Measurements from ENCODE around the gene GMDS.

The GMDS gene

DNA sequence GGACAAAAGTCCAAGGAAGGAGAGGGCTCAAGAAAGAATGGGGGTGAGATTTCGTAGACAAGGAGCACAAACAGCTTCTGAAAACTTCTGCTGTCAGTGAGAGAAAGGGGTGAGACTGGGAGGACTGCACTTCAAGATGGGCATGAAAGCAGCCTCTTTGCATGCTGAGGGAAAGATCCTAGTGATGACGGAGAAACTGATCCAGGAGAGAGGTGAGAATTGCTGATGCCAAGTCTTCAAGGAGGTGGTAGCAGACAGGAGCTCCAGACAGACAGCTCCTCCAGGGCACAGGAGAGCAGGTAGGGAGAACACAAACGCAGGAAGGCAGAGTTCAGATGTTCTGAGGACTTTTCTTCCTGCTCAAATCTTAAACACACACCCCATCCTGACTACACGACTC, 303.9 kb downstream of the GMDS start:
- DNase-seq (ENCODE audit: insufficient read length) (no peak), FAIRE-seq (no peak)
- no peak for TF ChIP-seq TAF1 (IDR thresholded peaks at IDR 0.05; ENCODE audit: borderline replicate concordance, low read depth, low read length)
- TF ChIP-seq POLR2AphosphoS5 (IDR thresholded peaks at IDR 0.05; ENCODE audit: low read depth, low read length): no peak
- no peak for TF ChIP-seq POLR2A (IDR thresholded peaks at IDR 0.05; ENCODE audit: low read depth, low read length)

DNA sequence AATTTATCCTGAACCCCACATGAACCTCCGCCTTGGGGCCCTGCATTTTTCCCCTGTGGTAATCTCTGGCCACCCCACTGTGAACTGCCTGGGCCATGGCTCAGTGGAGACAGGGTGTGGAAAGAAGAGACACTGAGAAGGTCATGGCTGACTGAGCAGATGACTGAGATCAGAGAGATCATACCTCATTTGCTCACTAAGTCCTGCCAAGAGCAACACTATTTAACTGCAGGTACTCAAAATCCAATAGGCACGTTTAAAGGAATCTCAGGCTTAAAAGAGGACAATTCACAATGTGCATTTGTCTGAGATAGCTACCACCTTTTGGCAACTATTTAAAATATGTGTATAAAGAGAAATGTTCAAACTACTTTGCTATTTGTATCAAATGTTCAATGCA, 305.0 kb downstream of the GMDS start:
- FAIRE-seq (no peak), DNase-seq (ENCODE audit: insufficient read length) (peak; percentile 11)
- TF ChIP-seq POLR2A (IDR thresholded peaks at IDR 0.05; ENCODE audit: low read depth, low read length) (no peak), POLR2AphosphoS5 (IDR thresholded peaks at IDR 0.05; ENCODE audit: low read depth, low read length) (no peak), TAF1 (IDR thresholded peaks at IDR 0.05; ENCODE audit: borderline replicate concordance, low read depth, low read length) (no peak)

DNA sequence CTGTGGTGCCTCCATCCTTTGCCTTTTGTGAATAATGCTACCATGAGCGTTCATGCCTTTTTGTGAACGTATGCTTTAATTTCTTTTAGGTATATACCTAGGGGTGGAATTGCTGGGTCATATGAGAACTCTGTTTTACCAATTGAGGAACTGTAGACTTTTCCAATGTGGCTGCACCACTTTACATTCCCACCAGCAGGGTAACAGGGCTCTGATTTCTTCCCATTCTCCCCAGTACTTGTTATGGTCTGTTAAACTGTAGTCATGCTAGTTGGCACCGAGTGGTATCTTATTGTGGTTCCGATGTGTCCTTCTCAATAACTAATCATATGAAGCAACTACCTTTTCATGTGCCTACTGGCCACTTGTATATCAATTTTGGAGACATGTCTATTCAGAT, 312.1 kb downstream of the GMDS start:
- no peak for FAIRE-seq
- no peak for TF ChIP-seq POLR2A (IDR thresholded peaks at IDR 0.05; ENCODE audit: low read depth, low read length)
- no peak for TF ChIP-seq POLR2AphosphoS5 (IDR thresholded peaks at IDR 0.05; ENCODE audit: low read depth, low read length)
- TF ChIP-seq TAF1 (IDR thresholded peaks at IDR 0.05; ENCODE audit: borderline replicate concordance, low read depth, low read length): no peak
- no peak for DNase-seq (ENCODE audit: insufficient read length)

DNA sequence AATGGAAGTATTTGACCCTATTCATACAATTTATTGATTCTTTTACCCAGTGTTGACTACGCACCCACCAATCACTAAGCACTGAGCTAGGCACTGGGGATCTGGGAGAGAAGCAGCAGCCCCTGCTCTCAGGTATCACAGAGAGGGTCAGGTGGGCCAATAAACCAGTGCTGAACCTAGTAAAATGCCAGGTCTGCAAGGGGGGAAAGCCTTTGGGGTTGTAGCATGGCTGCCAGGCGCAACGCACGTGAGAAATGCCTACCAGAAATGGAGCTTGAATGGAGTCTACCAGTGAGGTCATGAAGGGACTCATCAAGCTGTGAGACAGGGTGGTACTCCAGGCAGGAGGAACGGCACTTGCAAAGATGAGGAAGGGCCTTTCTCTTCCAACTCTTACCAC, 313.6 kb downstream of the GMDS start:
- no peak for TF ChIP-seq POLR2A (IDR thresholded peaks at IDR 0.05; ENCODE audit: low read depth, low read length)
- no peak for TF ChIP-seq TAF1 (IDR thresholded peaks at IDR 0.05; ENCODE audit: borderline replicate concordance, low read depth, low read length)
- TF ChIP-seq POLR2AphosphoS5 (IDR thresholded peaks at IDR 0.05; ENCODE audit: low read depth, low read length): no peak
- FAIRE-seq (no peak), DNase-seq (ENCODE audit: insufficient read length) (no peak)

DNA sequence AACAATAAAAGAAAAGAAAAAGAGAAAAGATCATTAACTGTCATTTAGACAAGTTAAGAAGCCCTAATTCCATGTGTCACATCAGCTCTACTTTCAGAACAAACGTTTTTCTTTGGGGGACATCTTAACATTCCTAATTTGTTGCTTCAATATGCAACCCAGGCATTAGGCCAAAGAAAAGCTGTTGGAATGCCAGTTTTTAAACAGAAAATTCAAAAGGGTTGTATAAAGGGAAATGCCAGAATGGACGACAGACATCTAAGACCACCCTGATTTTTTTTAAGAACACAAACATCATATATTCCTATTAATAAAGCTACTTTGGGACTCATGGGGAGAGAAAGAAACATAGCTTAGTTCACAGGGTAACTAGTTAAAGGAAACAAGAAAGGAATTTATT, 315.0 kb downstream of the GMDS start:
- TF ChIP-seq POLR2A (IDR thresholded peaks at IDR 0.05; ENCODE audit: low read depth, low read length): no peak
- TF ChIP-seq TAF1 (IDR thresholded peaks at IDR 0.05; ENCODE audit: borderline replicate concordance, low read depth, low read length): no peak
- no peak for TF ChIP-seq POLR2AphosphoS5 (IDR thresholded peaks at IDR 0.05; ENCODE audit: low read depth, low read length)
- no peak for DNase-seq (ENCODE audit: insufficient read length)
- no peak for FAIRE-seq

DNA sequence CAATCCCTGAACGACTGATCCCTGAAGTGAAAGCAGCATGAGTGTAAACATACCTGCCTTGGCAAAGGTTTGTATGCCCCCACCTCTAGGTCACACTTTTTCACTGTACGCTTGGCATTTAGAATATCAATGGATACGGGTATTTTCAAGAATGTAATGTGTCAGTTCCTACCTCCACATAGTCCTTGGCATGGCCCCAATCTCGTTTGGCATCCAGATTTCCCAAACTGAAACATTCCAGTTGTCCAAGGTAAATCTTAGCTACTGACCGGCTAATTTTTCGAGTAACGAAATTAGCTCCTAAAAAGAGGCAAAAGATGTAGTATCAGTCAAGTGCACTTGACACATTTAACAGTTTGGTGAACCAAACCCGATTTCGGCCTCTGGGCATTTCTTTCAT, 315.5 kb downstream of the GMDS start:
- DNase-seq (ENCODE audit: insufficient read length): no peak
- no peak for TF ChIP-seq TAF1 (IDR thresholded peaks at IDR 0.05; ENCODE audit: borderline replicate concordance, low read depth, low read length)
- no peak for TF ChIP-seq POLR2A (IDR thresholded peaks at IDR 0.05; ENCODE audit: low read depth, low read length)
- no peak for TF ChIP-seq POLR2AphosphoS5 (IDR thresholded peaks at IDR 0.05; ENCODE audit: low read depth, low read length)
- FAIRE-seq: no peak

DNA sequence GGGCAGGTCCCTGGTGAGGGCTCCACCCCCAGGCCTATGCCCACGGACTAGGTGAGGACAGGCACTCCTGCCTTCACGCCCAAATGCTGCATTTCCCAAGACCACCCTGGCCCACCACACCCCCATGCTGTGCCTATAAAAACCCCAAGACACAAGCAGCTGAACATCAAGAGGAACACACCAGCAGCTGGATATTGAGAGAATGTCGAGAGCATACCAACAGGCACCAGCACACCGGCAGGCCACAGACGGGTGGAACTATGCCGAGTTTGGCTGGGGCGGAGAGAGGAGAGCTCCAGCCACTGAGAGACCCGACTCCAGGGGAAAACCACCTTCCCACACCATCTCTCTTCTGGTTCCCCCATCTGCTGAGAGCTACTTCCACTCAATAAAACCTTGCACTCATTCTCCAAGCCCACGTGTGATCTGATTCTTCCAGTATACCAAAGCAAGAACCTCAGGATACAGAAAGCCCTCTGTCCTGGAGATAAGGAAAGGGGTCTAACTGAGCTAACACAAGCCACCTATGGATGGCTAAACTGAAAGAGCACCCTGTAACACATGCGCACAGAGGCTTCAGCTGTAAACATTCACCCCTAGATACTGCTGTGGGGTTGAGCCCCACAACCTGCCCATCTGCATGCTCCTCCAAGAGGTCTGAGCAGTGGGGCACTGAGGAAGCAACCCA, 319.5 kb downstream of the GMDS start:
- DNase-seq (ENCODE audit: insufficient read length) (no peak), FAIRE-seq (no peak)
- no peak for TF ChIP-seq POLR2A (IDR thresholded peaks at IDR 0.05; ENCODE audit: low read depth, low read length)
- TF ChIP-seq POLR2AphosphoS5 (IDR thresholded peaks at IDR 0.05; ENCODE audit: low read depth, low read length): no peak
- TF ChIP-seq TAF1 (IDR thresholded peaks at IDR 0.05; ENCODE audit: borderline replicate concordance, low read depth, low read length): no peak

DNA sequence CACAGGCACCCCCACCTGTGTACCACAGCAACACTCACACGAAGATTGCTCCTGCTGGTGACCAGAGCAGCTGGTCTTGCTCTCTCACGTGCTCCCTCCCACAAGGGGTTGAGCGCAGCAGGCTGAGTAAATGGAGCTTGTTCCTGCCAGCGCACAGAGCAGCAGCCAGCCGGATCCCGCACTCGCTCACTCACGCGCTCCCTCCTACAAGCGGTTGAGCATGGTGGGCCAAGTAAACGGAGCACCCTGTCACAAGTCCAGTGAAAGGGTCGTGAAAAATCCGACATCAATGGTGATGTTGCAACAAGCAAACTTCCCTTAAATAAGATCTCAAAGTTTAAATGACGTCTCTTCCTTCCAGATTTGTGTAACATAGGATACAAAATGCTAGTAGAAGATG, 322.0 kb downstream of the GMDS start:
- no peak for TF ChIP-seq POLR2A (IDR thresholded peaks at IDR 0.05; ENCODE audit: low read depth, low read length)
- TF ChIP-seq POLR2AphosphoS5 (IDR thresholded peaks at IDR 0.05; ENCODE audit: low read depth, low read length): no peak
- TF ChIP-seq TAF1 (IDR thresholded peaks at IDR 0.05; ENCODE audit: borderline replicate concordance, low read depth, low read length): no peak
- DNase-seq (ENCODE audit: insufficient read length) (no peak), FAIRE-seq (no peak)

DNA sequence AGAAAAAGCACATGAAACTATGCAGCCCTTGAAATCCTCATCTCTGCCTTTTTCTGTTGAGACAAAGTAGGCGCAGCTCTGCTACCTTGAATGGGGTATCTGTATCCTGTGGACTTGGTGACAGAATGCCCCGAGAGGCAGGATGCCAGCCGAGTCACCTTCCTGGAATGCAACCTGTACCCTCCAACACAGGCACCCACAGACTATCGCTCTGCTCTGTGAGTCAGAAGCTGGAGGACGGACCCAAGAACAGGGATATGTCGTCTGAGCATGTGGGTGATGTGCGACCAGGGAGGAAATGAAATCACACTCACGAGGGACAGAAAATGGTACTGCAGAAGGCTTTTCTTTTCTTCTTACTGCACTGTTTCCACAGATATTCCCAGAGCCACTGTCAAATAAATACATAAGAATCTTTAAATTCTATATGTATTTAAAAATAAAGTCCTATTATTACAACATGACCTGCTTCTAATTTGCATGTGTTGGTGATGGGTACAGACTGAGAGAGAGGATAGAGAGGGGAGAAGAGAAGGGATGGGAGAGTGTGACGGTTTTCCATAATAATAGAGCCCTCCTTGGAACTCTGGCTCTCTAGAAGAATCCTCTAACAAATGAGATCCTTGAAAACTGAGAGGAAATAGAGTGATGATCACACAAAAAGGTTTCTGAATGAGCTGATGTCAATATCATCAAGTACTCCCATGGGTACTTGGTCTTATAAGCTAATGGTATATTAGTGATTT, 327.6 kb downstream of the GMDS start:
- DNase-seq (ENCODE audit: insufficient read length) (no peak), FAIRE-seq (no peak)
- TF ChIP-seq POLR2A (IDR thresholded peaks at IDR 0.05; ENCODE audit: low read depth, low read length) (no peak), TAF1 (IDR thresholded peaks at IDR 0.05; ENCODE audit: borderline replicate concordance, low read depth, low read length) (no peak), POLR2AphosphoS5 (IDR thresholded peaks at IDR 0.05; ENCODE audit: low read depth, low read length) (no peak)

DNA sequence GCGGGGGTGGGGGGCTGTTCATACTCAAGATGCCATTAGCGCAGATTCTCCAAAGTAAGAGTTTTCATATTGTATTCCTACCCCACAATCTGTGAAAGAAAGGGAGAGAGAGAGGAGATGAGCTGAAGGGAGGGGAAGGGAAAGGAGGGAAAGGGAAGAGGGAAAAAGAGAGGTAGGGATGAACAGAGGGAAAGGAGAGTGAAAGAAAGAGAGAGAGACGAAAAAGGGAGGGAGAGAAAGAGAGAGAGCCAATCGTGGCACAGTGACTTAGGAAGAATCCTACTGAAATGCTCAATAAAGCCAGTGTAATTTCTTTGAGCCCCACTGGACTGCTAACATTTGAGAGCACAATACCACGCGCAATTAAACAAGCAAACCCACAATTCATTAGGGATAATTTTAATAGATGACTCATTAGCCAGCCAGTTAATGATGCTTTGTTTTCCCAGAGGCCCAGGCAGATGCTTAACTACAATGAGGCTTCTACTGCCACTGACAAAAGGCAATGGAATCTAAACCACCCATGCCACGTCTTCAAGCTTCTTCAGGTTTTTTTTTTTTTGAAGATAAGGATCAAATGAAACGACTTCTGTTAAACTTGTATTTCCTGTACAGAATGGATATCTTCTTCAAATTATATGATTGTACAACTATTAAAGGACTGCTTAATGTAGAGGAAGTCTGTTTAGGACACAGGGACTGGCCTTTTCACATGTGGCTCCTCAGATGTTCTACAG, 328.9 kb downstream of the GMDS start:
- no peak for DNase-seq (ENCODE audit: insufficient read length)
- no peak for FAIRE-seq
- TF ChIP-seq POLR2A (IDR thresholded peaks at IDR 0.05; ENCODE audit: low read depth, low read length) (no peak), POLR2AphosphoS5 (IDR thresholded peaks at IDR 0.05; ENCODE audit: low read depth, low read length) (no peak), TAF1 (IDR thresholded peaks at IDR 0.05; ENCODE audit: borderline replicate concordance, low read depth, low read length) (no peak)

DNA sequence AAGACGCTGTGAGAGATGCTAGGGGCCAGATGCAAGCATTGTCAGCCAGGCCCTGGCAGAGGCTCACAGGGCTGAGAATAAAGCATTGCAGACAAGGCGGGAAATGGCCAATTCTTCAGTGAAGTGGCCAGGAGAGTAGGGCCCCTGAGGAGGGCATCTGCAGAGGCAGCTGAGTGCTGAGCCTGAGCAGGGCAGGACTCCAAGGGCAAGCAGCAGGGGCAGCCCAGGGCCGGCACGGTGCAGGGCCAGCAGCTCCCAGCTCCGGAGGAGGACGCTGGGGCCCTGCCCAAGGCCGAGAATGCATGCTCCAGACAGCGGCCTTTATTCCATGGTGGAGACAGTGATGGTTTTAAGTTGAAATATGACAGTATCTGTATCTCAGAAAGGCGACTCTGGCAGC, 330.2 kb downstream of the GMDS start:
- FAIRE-seq (no peak), DNase-seq (ENCODE audit: insufficient read length) (no peak)
- TF ChIP-seq POLR2AphosphoS5 (IDR thresholded peaks at IDR 0.05; ENCODE audit: low read depth, low read length) (no peak), POLR2A (IDR thresholded peaks at IDR 0.05; ENCODE audit: low read depth, low read length) (no peak)

Data from GM12892 (cell line).